GM23338 (cell line): ENCODE measurements around the gene ALKAL2. TPM values are rescaled to one million over a fixed set of nuclear protein-coding genes. Genes with fewer than 3 reads are reported as not detected.

Source experiments
- ATAC-seq: fragments of 200-7000 bp; cut with Tn5 transposase; 3 replicates; pipeline ENCODE4 v1.9.1; 2020
- DNase-seq: peaks from one replicate; pipeline ENCODE4 v3.0.0-alpha.2; 2015; ENCODE audit warnings: low spot score
- H2AFZ ChIP-seq: fragments of 200-600 bp; sonication (generic); 2 replicates; pipeline ENCODE4 v1.8.0; 2016; ENCODE audit warnings: antibody characterized with exemption, mild to moderate bottlenecking, moderate library complexity
- H3F3A ChIP-seq: fragments of 200-600 bp; sonication (generic); replicated peaks from 2 replicates; pipeline ENCODE4 v1.8.0; 2017; ENCODE audit warnings: antibody characterized with exemption, mixed run types, low read depth
- H3K27ac ChIP-seq: fragments of 200-600 bp; sonication (generic); 2 replicates; pipeline ENCODE4 v1.6.1; 2016; ENCODE audit warnings: low read depth
- H3K27me3 ChIP-seq: fragments of 200-600 bp; sonication (generic); 2 replicates; pipeline ENCODE4 v1.8.0; 2016; ENCODE audit warnings: mild to moderate bottlenecking, mixed run types, moderate library complexity; ENCODE audit not compliant: insufficient read depth
- H3K36me3 ChIP-seq: fragments of 200-600 bp; sonication (generic); 2 replicates; pipeline ENCODE4 v1.8.0; 2016; ENCODE audit warnings: mild to moderate bottlenecking; ENCODE audit not compliant: insufficient read depth
- H3K4me1 ChIP-seq: fragments of 200-600 bp; sonication (generic); 2 replicates; pipeline ENCODE4 v1.8.0; 2016; ENCODE audit warnings: mild to moderate bottlenecking, moderate library complexity; ENCODE audit not compliant: insufficient read depth
- H3K4me2 ChIP-seq: fragments of 200-600 bp; sonication (generic); 2 replicates; pipeline ENCODE4 v1.7.1; 2017; ENCODE audit warnings: mixed run types
- H3K4me3 ChIP-seq: fragments of 200-600 bp; sonication (generic); 2 replicates; pipeline ENCODE4 v1.6.1; 2016; ENCODE audit warnings: mixed run types
- H3K79me2 ChIP-seq: fragments of 200-600 bp; sonication (generic); replicated peaks from 2 replicates; pipeline ENCODE4 v1.8.0; 2017; ENCODE audit warnings: mild to moderate bottlenecking; ENCODE audit not compliant: insufficient read depth
- H3K9me2 ChIP-seq: fragments of 200-600 bp; sonication (generic); 2 replicates; pipeline ENCODE4 v1.8.0; 2017; ENCODE audit not compliant: insufficient read depth
- H4K20me1 ChIP-seq: fragments of 200-600 bp; sonication (generic); replicated peaks from 2 replicates; pipeline ENCODE4 v1.8.0; 2017; ENCODE audit warnings: mild to moderate bottlenecking; ENCODE audit not compliant: insufficient read depth
- H3K27ac Mint-ChIP-seq: 2 replicates; pipeline ENCODE4 v1.8.0; 2020; ENCODE audit warnings: inconsistent platforms, mild to moderate bottlenecking, moderate library complexity, mixed read lengths
- H3K27me3 Mint-ChIP-seq: 3 replicates; pipeline ENCODE4 v1.8.0; 2022; ENCODE audit warnings: low read depth, mild to moderate bottlenecking, moderate library complexity, mixed read lengths, inconsistent platforms; ENCODE audit not compliant: insufficient read depth, poor library complexity
- H3K36me3 Mint-ChIP-seq: 3 replicates; pipeline ENCODE4 v1.8.0; 2021; ENCODE audit warnings: low read depth, mild to moderate bottlenecking, inconsistent platforms, moderate library complexity, mixed read lengths
- H3K4me1 Mint-ChIP-seq: 3 replicates; pipeline ENCODE4 v1.8.0; 2020; ENCODE audit warnings: mild to moderate bottlenecking, inconsistent platforms, mixed read lengths
- H3K4me3 Mint-ChIP-seq: 3 replicates; pipeline ENCODE4 v1.8.0; 2021; ENCODE audit warnings: moderate library complexity, mild to moderate bottlenecking, inconsistent platforms, mixed read lengths
- H3K9me3 Mint-ChIP-seq: 3 replicates; pipeline ENCODE4 v1.8.0; 2020; ENCODE audit warnings: moderate library complexity, mild to moderate bottlenecking, inconsistent platforms, mixed read lengths
- CREB1 ChIP-seq: fragments of 250-450 bp; sonication (Bioruptor Pico); IDR thresholded peaks from 2 replicates; pipeline ENCODE4 v1.5.0; 2020; ENCODE audit warnings: low read depth, mild to moderate bottlenecking, moderate library complexity
- ETS1 ChIP-seq: IDR thresholded peaks from 2 replicates; pipeline ENCODE4 v1.6.1; 2016; ENCODE audit warnings: antibody characterized with exemption
- EZH2 ChIP-seq: fragments of 200-600 bp; sonication (generic); IDR thresholded peaks from one replicate; pipeline ENCODE4 v1.8.0; 2017; ENCODE audit warnings: antibody characterized with exemption, mild to moderate bottlenecking, low read depth; ENCODE audit not compliant: unreplicated experiment
- EZH2phosphoT487 ChIP-seq: fragments of 200-600 bp; sonication (generic); IDR thresholded peaks from one replicate; pipeline ENCODE4 v1.8.1; 2018; ENCODE audit warnings: antibody characterized with exemption; ENCODE audit not compliant: unreplicated experiment
- NANOG ChIP-seq: IDR thresholded peaks from 2 replicates; pipeline ENCODE4 v1.6.1; 2016; ENCODE audit warnings: antibody characterized with exemption, borderline replicate concordance
- POLR2AphosphoS5 ChIP-seq: IDR thresholded peaks from 2 replicates; pipeline ENCODE4 v1.6.1; 2016; ENCODE audit warnings: antibody characterized with exemption, low read depth
- STAT1 ChIP-seq: IDR thresholded peaks from one replicate; pipeline ENCODE4 v1.6.1; 2016; ENCODE audit warnings: antibody characterized with exemption; ENCODE audit not compliant: unreplicated experiment
- polyA plus RNA-seq: library from polyadenylated mRNA; unstranded; fragments of >200 nt; fragmentation: Nextera tagmentation; extraction: Ambion mirVana; gene quantifications from 2 replicates; pipeline ENCODE4 v1.2.1, GENCODE V29; 2016
- total RNA-seq: library from RNA; depleted of rRNA; stranded (reverse); fragments of >200 nt; shearing (Covaris generic); gene quantifications from 2 replicates; pipeline ENCODE4 v1.2.3, GENCODE V29; 2014
- TF ChIP-seq, protein P1 (sequence below): IDR thresholded peaks from one replicate; pipeline ENCODE4 v1.6.1; 2018; ENCODE audit warnings: antibody characterized with exemption; ENCODE audit not compliant: unreplicated experiment
- TF ChIP-seq, protein P2 (sequence below), 2 experiments: fragments of 200-600 bp in 1 of 2; sonication (generic) in 1 of 2; conservative IDR thresholded peaks; 2 replicates each; pipeline versions ENCODE4 v1.5.1 to v1.6.1; 2016 to 2017; ENCODE audit warnings: antibody characterized with exemption in 2 of 2, low read depth in 2 of 2, mild to moderate bottlenecking in 2 of 2, moderate library complexity in 1 of 2
- TF ChIP-seq, protein P3 (sequence below): fragments of 250-450 bp; sonication (Bioruptor Pico); IDR thresholded peaks from 2 replicates; pipeline ENCODE4 v1.5.0; 2020; ENCODE audit warnings: mild to moderate bottlenecking, moderate library complexity

The ALKAL2 gene
- total and polyA plus RNA-seq, 2 experiments from 2014 or later, result 6.4 to 12.1 TPM

- Histone ChIP-seq H3K9me2 (no peaks in the 10 kb centered on the region), H3K4me3 (no peak overlapping the region), H3K4me2 (no peak overlapping the region), H3K27me3 (no peaks in the 10 kb centered on the region), H3K4me1 (peaks cover 25% of the 10 kb centered on the region), H4K20me1 (peaks cover 21% of the 10 kb centered on the region), H3F3A (peaks cover 14% of the 10 kb centered on the region), H3K79me2 (peaks cover 42% of the 10 kb centered on the region), H2AFZ (no peak overlapping the region), H3K27ac (no peak overlapping the region), H3K36me3 (peaks cover 32% of the 10 kb centered on the region)
- DNase-seq, result no peak
- H3K27ac Mint-ChIP-seq, result no peak overlapping the region
- TF ChIP-seq EZH2, result no peak
- TF ChIP-seq ETS1, result no peak
- TF ChIP-seq NANOG, result no peak
- TF ChIP-seq, protein P1, sequence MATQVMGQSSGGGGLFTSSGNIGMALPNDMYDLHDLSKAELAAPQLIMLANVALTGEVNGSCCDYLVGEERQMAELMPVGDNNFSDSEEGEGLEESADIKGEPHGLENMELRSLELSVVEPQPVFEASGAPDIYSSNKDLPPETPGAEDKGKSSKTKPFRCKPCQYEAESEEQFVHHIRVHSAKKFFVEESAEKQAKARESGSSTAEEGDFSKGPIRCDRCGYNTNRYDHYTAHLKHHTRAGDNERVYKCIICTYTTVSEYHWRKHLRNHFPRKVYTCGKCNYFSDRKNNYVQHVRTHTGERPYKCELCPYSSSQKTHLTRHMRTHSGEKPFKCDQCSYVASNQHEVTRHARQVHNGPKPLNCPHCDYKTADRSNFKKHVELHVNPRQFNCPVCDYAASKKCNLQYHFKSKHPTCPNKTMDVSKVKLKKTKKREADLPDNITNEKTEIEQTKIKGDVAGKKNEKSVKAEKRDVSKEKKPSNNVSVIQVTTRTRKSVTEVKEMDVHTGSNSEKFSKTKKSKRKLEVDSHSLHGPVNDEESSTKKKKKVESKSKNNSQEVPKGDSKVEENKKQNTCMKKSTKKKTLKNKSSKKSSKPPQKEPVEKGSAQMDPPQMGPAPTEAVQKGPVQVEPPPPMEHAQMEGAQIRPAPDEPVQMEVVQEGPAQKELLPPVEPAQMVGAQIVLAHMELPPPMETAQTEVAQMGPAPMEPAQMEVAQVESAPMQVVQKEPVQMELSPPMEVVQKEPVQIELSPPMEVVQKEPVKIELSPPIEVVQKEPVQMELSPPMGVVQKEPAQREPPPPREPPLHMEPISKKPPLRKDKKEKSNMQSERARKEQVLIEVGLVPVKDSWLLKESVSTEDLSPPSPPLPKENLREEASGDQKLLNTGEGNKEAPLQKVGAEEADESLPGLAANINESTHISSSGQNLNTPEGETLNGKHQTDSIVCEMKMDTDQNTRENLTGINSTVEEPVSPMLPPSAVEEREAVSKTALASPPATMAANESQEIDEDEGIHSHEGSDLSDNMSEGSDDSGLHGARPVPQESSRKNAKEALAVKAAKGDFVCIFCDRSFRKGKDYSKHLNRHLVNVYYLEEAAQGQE, result no peak
- TF ChIP-seq, protein P2, sequence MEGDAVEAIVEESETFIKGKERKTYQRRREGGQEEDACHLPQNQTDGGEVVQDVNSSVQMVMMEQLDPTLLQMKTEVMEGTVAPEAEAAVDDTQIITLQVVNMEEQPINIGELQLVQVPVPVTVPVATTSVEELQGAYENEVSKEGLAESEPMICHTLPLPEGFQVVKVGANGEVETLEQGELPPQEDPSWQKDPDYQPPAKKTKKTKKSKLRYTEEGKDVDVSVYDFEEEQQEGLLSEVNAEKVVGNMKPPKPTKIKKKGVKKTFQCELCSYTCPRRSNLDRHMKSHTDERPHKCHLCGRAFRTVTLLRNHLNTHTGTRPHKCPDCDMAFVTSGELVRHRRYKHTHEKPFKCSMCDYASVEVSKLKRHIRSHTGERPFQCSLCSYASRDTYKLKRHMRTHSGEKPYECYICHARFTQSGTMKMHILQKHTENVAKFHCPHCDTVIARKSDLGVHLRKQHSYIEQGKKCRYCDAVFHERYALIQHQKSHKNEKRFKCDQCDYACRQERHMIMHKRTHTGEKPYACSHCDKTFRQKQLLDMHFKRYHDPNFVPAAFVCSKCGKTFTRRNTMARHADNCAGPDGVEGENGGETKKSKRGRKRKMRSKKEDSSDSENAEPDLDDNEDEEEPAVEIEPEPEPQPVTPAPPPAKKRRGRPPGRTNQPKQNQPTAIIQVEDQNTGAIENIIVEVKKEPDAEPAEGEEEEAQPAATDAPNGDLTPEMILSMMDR (conservative IDR thresholded peaks at IDR 0.05; ENCODE audit: low read depth in 2 of 2), result no peak
- no peak for TF ChIP-seq CREB1 (CRISPR knock-in tag)
- no peak for TF ChIP-seq POLR2AphosphoS5
- no peak for TF ChIP-seq STAT1
- no peak for TF ChIP-seq EZH2phosphoT487
- TF ChIP-seq, protein P3, sequence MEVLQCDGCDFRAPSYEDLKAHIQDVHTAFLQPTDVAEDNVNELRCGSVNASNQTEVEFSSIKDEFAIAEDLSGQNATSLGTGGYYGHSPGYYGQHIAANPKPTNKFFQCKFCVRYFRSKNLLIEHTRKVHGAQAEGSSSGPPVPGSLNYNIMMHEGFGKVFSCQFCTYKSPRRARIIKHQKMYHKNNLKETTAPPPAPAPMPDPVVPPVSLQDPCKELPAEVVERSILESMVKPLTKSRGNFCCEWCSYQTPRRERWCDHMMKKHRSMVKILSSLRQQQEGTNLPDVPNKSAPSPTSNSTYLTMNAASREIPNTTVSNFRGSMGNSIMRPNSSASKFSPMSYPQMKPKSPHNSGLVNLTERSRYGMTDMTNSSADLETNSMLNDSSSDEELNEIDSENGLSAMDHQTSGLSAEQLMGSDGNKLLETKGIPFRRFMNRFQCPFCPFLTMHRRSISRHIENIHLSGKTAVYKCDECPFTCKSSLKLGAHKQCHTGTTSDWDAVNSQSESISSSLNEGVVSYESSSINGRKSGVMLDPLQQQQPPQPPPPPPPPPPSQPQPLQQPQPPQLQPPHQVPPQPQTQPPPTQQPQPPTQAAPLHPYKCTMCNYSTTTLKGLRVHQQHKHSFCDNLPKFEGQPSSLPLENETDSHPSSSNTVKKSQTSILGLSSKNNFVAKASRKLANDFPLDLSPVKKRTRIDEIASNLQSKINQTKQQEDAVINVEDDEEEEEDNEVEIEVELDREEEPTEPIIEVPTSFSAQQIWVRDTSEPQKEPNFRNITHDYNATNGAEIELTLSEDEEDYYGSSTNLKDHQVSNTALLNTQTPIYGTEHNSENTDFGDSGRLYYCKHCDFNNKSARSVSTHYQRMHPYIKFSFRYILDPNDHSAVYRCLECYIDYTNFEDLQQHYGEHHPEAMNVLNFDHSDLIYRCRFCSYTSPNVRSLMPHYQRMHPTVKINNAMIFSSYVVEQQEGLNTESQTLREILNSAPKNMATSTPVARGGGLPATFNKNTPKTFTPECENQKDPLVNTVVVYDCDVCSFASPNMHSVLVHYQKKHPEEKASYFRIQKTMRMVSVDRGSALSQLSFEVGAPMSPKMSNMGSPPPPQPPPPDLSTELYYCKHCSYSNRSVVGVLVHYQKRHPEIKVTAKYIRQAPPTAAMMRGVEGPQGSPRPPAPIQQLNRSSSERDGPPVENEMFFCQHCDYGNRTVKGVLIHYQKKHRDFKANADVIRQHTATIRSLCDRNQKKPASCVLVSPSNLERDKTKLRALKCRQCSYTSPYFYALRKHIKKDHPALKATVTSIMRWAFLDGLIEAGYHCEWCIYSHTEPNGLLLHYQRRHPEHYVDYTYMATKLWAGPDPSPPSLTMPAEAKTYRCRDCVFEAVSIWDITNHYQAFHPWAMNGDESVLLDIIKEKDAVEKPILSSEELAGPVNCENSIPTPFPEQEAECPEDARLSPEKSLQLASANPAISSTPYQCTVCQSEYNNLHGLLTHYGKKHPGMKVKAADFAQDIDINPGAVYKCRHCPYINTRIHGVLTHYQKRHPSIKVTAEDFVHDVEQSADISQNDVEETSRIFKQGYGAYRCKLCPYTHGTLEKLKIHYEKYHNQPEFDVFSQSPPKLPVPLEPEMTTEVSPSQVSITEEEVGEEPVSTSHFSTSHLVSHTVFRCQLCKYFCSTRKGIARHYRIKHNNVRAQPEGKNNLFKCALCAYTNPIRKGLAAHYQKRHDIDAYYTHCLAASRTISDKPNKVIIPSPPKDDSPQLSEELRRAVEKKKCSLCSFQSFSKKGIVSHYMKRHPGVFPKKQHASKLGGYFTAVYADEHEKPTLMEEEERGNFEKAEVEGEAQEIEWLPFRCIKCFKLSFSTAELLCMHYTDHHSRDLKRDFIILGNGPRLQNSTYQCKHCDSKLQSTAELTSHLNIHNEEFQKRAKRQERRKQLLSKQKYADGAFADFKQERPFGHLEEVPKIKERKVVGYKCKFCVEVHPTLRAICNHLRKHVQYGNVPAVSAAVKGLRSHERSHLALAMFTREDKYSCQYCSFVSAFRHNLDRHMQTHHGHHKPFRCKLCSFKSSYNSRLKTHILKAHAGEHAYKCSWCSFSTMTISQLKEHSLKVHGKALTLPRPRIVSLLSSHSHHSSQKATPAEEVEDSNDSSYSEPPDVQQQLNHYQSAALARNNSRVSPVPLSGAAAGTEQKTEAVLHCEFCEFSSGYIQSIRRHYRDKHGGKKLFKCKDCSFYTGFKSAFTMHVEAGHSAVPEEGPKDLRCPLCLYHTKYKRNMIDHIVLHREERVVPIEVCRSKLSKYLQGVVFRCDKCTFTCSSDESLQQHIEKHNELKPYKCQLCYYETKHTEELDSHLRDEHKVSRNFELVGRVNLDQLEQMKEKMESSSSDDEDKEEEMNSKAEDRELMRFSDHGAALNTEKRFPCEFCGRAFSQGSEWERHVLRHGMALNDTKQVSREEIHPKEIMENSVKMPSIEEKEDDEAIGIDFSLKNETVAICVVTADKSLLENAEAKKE, result no peak
- peaks cover 23% of the 10 kb centered on the region for H3K4me1 Mint-ChIP-seq
- H3K27me3 Mint-ChIP-seq, result peaks cover 4% of the 10 kb centered on the region
- peaks cover 60% of the 10 kb centered on the region for H3K36me3 Mint-ChIP-seq
- ATAC-seq, result no peak
- no peaks in the 10 kb centered on the region for H3K9me3 Mint-ChIP-seq
- H3K4me3 Mint-ChIP-seq, result no peak overlapping the region
Observed at GRCh38 chr2:279956-280649, 7.8 kb downstream of the ALKAL2 start.
